ENCODE results near the gene LGALS8. TPM values are rescaled to one million over a fixed set of nuclear protein-coding genes. Genes with fewer than 3 reads are reported as not detected.
"Not testable (repeated sequence)": the region's sequence is repeated elsewhere in the genome, so short reads cannot be mapped to it uniquely, and the experiment has no call there.

LGALS8 gene
- total RNA-seq, 4 donors from 2014 or later, result 45.7 to 112 (median 61.5) TPM

DNA sequence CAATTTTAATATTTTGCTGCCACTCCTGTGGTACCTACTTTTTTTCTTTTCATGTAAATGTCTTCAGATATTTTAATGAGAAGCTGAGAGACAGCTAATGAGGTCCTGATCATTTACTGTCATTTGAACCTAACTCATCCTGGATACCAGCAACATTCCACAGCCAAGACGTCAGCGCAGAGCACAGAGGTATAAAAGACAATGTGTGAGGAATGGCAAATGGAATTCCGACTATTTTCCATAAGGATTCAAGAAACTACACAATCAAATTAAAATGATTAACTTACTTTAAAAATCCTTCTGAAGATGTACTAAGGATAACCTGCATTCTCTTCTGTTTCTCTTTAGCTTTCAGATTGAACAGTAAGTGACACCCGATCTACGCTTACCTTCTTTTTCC lies 41.7 kb downstream of the LGALS8 start:
- no peaks in the 10 kb centered on the region for H3K27me3 ChIP-seq
- H3K9me3 ChIP-seq, result no peaks in the 10 kb centered on the region
- no peak overlapping the region for H3K27ac ChIP-seq
- no peaks in the 10 kb centered on the region for H3K4me1 ChIP-seq
- intact Hi-C loops (cut with DNase I; ENCODE audit: low total_unique reads), result no loop called here
- H3K36me3 ChIP-seq, result no peaks in the 10 kb centered on the region
- TF ChIP-seq, protein P1, sequence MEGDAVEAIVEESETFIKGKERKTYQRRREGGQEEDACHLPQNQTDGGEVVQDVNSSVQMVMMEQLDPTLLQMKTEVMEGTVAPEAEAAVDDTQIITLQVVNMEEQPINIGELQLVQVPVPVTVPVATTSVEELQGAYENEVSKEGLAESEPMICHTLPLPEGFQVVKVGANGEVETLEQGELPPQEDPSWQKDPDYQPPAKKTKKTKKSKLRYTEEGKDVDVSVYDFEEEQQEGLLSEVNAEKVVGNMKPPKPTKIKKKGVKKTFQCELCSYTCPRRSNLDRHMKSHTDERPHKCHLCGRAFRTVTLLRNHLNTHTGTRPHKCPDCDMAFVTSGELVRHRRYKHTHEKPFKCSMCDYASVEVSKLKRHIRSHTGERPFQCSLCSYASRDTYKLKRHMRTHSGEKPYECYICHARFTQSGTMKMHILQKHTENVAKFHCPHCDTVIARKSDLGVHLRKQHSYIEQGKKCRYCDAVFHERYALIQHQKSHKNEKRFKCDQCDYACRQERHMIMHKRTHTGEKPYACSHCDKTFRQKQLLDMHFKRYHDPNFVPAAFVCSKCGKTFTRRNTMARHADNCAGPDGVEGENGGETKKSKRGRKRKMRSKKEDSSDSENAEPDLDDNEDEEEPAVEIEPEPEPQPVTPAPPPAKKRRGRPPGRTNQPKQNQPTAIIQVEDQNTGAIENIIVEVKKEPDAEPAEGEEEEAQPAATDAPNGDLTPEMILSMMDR (IDR thresholded peaks at IDR 0.05), result no peak
- no peak for TF ChIP-seq POLR2A (IDR thresholded peaks at IDR 0.05)
- DNase-seq, result no peak
- H3K4me3 ChIP-seq, result no peak overlapping the region

DNA sequence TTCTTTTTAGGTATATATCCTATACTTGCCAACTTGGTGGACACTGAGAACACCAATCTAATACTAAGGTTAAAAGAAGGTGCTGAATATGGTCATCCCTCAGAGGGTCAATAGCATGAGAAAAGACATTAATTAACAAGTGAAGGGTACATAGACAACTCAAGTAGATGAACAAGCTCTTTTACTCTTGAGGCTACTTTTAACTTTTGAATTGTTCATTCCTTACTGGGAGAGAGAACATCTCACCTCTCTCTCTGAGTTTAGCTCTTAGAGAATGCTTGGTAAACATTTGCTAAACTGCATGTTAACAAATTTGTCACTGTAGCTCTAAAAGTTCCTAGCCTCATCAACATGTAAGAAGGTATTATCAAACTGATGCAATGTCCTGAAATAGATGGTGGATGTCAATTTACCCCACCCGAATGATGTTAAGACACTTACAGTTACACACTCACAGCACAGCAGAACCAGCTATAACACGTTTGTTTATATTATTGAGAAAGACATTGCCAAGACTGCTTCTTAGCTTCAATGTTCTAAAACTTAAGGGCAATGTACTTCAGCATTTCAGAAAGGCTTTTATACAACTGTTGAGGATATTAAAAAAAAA lies 44.6 kb downstream of the LGALS8 start:
- no peaks in the 10 kb centered on the region for H3K4me1 ChIP-seq
- no peaks in the 10 kb centered on the region for H3K9me3 ChIP-seq
- no peaks in the 10 kb centered on the region for H3K27me3 ChIP-seq
- H3K4me3 ChIP-seq, result no peak overlapping the region
- H3K36me3 ChIP-seq, result no peaks in the 10 kb centered on the region
- intact Hi-C loops (cut with DNase I; ENCODE audit: low total_unique reads), result no loop called here
- no peak for DNase-seq
- TF ChIP-seq, protein P1 (IDR thresholded peaks at IDR 0.05), result no peak
- no peak for TF ChIP-seq POLR2A (IDR thresholded peaks at IDR 0.05)
- H3K27ac ChIP-seq, result no peak overlapping the region

DNA sequence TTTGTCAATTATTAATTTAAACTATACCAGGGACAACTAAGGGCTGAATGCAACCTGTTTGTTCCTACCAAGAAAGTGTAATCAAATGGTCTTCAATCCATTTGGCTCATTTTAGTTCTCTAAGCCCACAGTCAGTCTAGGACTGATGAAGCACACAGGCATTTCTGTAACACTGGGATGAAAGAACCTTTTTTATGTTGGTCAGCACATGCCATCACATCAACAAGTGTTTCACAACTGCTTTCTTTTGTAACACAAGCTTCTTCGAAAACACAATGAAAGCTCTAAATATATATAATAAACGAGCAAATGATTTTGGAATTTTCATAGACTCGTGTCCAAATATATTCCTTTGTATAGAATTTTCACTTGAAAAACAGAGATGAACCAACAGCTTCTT lies 51.7 kb downstream of the LGALS8 start:
- TF ChIP-seq, protein P1 (IDR thresholded peaks at IDR 0.05), result no peak
- no peak for TF ChIP-seq POLR2A (IDR thresholded peaks at IDR 0.05)
- no peak for DNase-seq
- H3K4me3 ChIP-seq, result no peak overlapping the region
- H3K27me3 ChIP-seq, result no peaks in the 10 kb centered on the region
- H3K27ac ChIP-seq, result no peak overlapping the region
- no peaks in the 10 kb centered on the region for H3K4me1 ChIP-seq
- intact Hi-C loops (cut with DNase I; ENCODE audit: low total_unique reads), result no loop called here
- H3K9me3 ChIP-seq, result no peaks in the 10 kb centered on the region
- no peaks in the 10 kb centered on the region for H3K36me3 ChIP-seq

GRCh38 chr1:236576004-236576403 lies 52.2 kb downstream of the LGALS8 start:
- Histone ChIP-seq H3K9me3 (no peaks in the 10 kb centered on the region), H3K27me3 (no peaks in the 10 kb centered on the region), H3K27ac (no peak overlapping the region), H3K4me3 (no peak overlapping the region), H3K4me1 (no peaks in the 10 kb centered on the region), H3K36me3 (no peaks in the 10 kb centered on the region)
- TF ChIP-seq POLR2A (IDR thresholded peaks at IDR 0.05), result no peak
- TF ChIP-seq, protein P1 (IDR thresholded peaks at IDR 0.05), result no peak
- DNase-seq, result no peak
- intact Hi-C loops (cut with DNase I; ENCODE audit: low total_unique reads), result no loop called here

DNA sequence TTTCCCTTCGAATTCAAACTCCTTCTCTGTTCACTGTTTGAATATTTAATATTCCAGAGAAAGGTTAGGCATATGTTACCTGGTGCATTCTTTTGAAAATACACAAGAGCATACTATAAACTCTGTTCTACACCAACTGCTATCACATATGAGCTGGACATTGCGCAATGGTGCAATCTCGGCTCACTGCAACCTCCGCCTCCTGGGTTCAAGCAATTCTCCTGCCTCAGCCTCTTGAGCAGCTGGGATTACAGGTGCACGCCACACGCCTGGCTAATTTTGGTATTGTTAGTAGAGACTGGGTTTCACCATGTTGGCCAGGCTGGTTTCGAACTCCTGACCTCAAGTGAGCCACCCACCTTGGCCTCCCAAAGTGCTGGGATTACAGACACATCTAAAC lies 53.3 kb downstream of the LGALS8 start:
- intact Hi-C loops (cut with DNase I; ENCODE audit: low total_unique reads); H3K4me3 ChIP-seq; H3K27me3 ChIP-seq; H3K27ac ChIP-seq; H3K36me3 ChIP-seq; DNase-seq; H3K4me1 ChIP-seq; H3K9me3 ChIP-seq: not testable (repeated sequence)

GRCh38 chr1:236578661-236579060 lies 54.9 kb downstream of the LGALS8 start:
- Histone ChIP-seq H3K36me3 (no peaks in the 10 kb centered on the region), H3K9me3 (no peaks in the 10 kb centered on the region), H3K4me1 (no peaks in the 10 kb centered on the region), H3K27me3 (no peaks in the 10 kb centered on the region), H3K27ac (no peak overlapping the region), H3K4me3 (no peak overlapping the region)
- DNase-seq, result no peak
- intact Hi-C loops (cut with DNase I; ENCODE audit: low total_unique reads), result no loop called here
- TF ChIP-seq, protein P1 (IDR thresholded peaks at IDR 0.05), result no peak
- TF ChIP-seq POLR2A (IDR thresholded peaks at IDR 0.05), result no peak

DNA sequence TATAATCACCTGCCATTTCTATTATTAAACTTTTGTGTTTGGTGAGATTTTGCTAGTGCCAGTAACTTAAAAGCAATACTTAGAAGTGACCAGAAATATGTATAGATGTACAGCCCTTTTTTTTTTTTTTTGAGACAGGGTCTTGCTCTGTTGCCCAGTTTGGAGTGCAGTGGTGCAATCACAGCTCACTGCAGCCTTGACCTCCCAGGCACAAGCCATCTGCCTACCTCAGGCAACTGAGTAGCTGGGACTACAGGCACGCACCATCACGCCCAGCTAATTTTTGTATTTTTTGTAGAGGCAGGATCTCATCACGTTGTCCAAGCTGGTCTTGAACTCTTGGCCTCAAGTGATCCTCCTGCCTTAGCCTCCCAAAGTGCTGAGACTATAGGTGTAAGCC lies 56.6 kb downstream of the LGALS8 start:
- H3K4me1 ChIP-seq; DNase-seq; H3K4me3 ChIP-seq; H3K27me3 ChIP-seq; H3K27ac ChIP-seq; H3K36me3 ChIP-seq; intact Hi-C loops (cut with DNase I; ENCODE audit: low total_unique reads); H3K9me3 ChIP-seq: not testable (repeated sequence)
